Sigmoid colon (tissue), 3 donors: ENCODE data around the gene IGSF21.

Experiments used
- CTCF ChIP-seq, 4 experiments: fragments of 450-650 bp in 3 of 4; fragments of 200-600 bp in 1 of 4; IDR thresholded peaks; one replicate each; pipeline ENCODE4 v1.5.1; 2016 to 2019; ENCODE audit warnings: antibody characterized with exemption in 4 of 4, mild to moderate bottlenecking in 3 of 4, moderate library complexity in 2 of 4
- POLR2A ChIP-seq, 2 donors: fragments of 450-650 bp; IDR thresholded peaks; one replicate each; pipeline ENCODE4 v1.6.1; 2016; ENCODE audit warnings: antibody characterized with exemption in 2 of 2, mild to moderate bottlenecking in 2 of 2, moderate library complexity in 2 of 2

- TF ChIP-seq POLR2A (IDR thresholded peaks at IDR 0.05) (no peak), CTCF (IDR thresholded peaks at IDR 0.05) (no peak)
Measured at GRCh38 chr1:18197299-18197698, 89.7 kb downstream of the IGSF21 start.
